ENCODE data around the gene IFNB1. TPM values are rescaled to one million over a fixed set of nuclear protein-coding genes. Genes with fewer than 3 reads are reported as not detected.

IFNB1 gene
- total RNA-seq, 1 experiment from 2014 or later = not detected

DNA sequence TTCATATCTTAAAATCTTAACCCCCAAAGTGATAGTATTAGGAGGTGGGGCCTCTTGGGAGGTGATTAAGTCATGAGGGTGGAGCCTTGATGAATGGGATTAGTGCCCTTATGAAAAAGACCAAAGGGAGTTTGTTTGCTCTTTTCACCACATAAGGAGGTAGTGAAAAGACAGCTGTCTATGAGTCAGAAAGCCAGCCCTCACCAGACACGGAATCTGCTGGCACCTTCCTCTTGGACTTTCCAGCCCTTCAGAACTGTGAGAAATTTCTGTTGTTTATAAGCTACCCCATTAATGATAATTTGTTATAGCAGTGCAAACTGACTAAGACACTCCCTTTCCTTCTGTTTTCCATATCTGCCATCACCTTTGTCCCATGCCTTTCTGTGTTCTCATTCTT lies 20.8 kb downstream of the IFNB1 start:
- POLR2A ChIA-PET = no interaction called here
- H3K4me1 Mint-ChIP-seq (ENCODE audit: low read depth, unreplicated experiment) = no peaks in the 10 kb centered on the region
- no peak overlapping the region for H3K4me3 Mint-ChIP-seq (ENCODE audit: unreplicated experiment)
- CTCF ChIA-PET = no interaction called here
- Histone ChIP-seq H3K4me3 (ENCODE audit: low read depth, low read length) (no peak overlapping the region), H3K9me3 (no peaks in the 10 kb centered on the region), H3K4me1 (no peaks in the 10 kb centered on the region), H3K27me3 (replicated peaks; ENCODE audit: control insufficient read depth, insufficient read depth, low read length) (no peaks in the 10 kb centered on the region), H3K36me3 (ENCODE audit: control insufficient read depth, insufficient read depth, low read length) (no peaks in the 10 kb centered on the region)
- intact Hi-C loops (cut with micrococcal nuclease; ENCODE audit: unreplicated experiment) = no loop called here
- DNase-seq = no peak
- no TSS peak for BruUV-seq (replicated peaks)
- no peaks in the 10 kb centered on the region for H3K9me3 Mint-ChIP-seq (ENCODE audit: unreplicated experiment)
- no peak overlapping the region for H3K27ac Mint-ChIP-seq (ENCODE audit: unreplicated experiment)
- no peaks in the 10 kb centered on the region for H3K36me3 Mint-ChIP-seq (ENCODE audit: insufficient read depth, unreplicated experiment)
- TF ChIP-seq, protein P1, sequence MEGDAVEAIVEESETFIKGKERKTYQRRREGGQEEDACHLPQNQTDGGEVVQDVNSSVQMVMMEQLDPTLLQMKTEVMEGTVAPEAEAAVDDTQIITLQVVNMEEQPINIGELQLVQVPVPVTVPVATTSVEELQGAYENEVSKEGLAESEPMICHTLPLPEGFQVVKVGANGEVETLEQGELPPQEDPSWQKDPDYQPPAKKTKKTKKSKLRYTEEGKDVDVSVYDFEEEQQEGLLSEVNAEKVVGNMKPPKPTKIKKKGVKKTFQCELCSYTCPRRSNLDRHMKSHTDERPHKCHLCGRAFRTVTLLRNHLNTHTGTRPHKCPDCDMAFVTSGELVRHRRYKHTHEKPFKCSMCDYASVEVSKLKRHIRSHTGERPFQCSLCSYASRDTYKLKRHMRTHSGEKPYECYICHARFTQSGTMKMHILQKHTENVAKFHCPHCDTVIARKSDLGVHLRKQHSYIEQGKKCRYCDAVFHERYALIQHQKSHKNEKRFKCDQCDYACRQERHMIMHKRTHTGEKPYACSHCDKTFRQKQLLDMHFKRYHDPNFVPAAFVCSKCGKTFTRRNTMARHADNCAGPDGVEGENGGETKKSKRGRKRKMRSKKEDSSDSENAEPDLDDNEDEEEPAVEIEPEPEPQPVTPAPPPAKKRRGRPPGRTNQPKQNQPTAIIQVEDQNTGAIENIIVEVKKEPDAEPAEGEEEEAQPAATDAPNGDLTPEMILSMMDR (IDR thresholded peaks at IDR 0.05; ENCODE audit: insufficient read depth in 1 of 2, low read depth in 1 of 2, low read length in 1 of 2, severe bottlenecking in 1 of 2, unreplicated experiment in 1 of 2) = no peak
- H3K27me3 Mint-ChIP-seq (ENCODE audit: insufficient read depth, unreplicated experiment) = no peaks in the 10 kb centered on the region

GRCh38 chr9:21053851-21054250 lies 23.9 kb downstream of the IFNB1 start:
- no peak overlapping the region for H3K4me3 ChIP-seq (ENCODE audit: low read depth, low read length)
- ChIA-PET CTCF (no interaction called here), POLR2A (no interaction called here)
- TF ChIP-seq, protein P1 (IDR thresholded peaks at IDR 0.05; ENCODE audit: insufficient read depth in 1 of 2, low read depth in 1 of 2, low read length in 1 of 2, severe bottlenecking in 1 of 2, unreplicated experiment in 1 of 2) = no peak
- H3K4me1 Mint-ChIP-seq (ENCODE audit: low read depth, unreplicated experiment) = no peaks in the 10 kb centered on the region
- H3K27me3 Mint-ChIP-seq (ENCODE audit: insufficient read depth, unreplicated experiment) = no peaks in the 10 kb centered on the region
- no peak overlapping the region for H3K27ac Mint-ChIP-seq (ENCODE audit: unreplicated experiment)
- no peaks in the 10 kb centered on the region for H3K9me3 Mint-ChIP-seq (ENCODE audit: unreplicated experiment)
- no peaks in the 10 kb centered on the region for H3K9me3 ChIP-seq
- no TSS peak for BruUV-seq (replicated peaks)
- no peak overlapping the region for H3K4me3 Mint-ChIP-seq (ENCODE audit: unreplicated experiment)
- H3K27me3 ChIP-seq (replicated peaks; ENCODE audit: control insufficient read depth, insufficient read depth, low read length) = no peaks in the 10 kb centered on the region
- no peaks in the 10 kb centered on the region for H3K4me1 ChIP-seq
- no peak for DNase-seq
- intact Hi-C loops (cut with micrococcal nuclease; ENCODE audit: unreplicated experiment) = loop anchor here (2.0 kb wide), 1 partner anchor 33 kb away; no protein-coding TSS in a partner anchor
- no peaks in the 10 kb centered on the region for H3K36me3 ChIP-seq (ENCODE audit: control insufficient read depth, insufficient read depth, low read length)
- no peaks in the 10 kb centered on the region for H3K36me3 Mint-ChIP-seq (ENCODE audit: insufficient read depth, unreplicated experiment)

DNA sequence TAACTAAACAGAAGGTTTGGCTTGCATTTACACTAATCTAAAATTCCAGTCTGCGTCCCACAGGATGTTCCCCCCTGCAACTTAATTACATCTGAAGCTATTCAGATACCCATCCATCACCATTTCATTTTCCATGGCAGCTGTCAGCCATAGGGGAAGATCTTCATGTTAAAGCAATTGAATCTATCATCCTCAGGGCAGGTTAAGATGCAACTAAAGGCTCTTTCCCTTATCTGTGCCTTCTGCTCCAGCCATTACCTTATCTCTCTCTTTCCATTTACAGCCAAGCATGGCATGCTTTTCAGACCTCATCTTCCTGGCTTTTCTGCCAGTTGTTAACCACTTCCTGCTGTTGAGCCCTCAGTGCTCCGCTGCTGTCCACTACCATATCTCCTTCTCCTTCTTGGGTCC lies 30.5 kb downstream of the IFNB1 start:
- no peaks in the 10 kb centered on the region for H3K27me3 Mint-ChIP-seq (ENCODE audit: insufficient read depth, unreplicated experiment)
- Histone ChIP-seq H3K4me1 (no peaks in the 10 kb centered on the region), H3K36me3 (ENCODE audit: control insufficient read depth, insufficient read depth, low read length) (no peaks in the 10 kb centered on the region), H3K9me3 (no peaks in the 10 kb centered on the region), H3K27me3 (replicated peaks; ENCODE audit: control insufficient read depth, insufficient read depth, low read length) (no peaks in the 10 kb centered on the region), H3K4me3 (ENCODE audit: low read depth, low read length) (no peak overlapping the region)
- intact Hi-C loops (cut with micrococcal nuclease; ENCODE audit: unreplicated experiment) = no loop called here
- no peak for DNase-seq
- POLR2A ChIA-PET = no interaction called here
- no TSS peak for BruUV-seq (replicated peaks)
- CTCF ChIA-PET = no interaction called here
- TF ChIP-seq, protein P1 (IDR thresholded peaks at IDR 0.05; ENCODE audit: insufficient read depth in 1 of 2, low read depth in 1 of 2, low read length in 1 of 2, severe bottlenecking in 1 of 2, unreplicated experiment in 1 of 2) = no peak
- no peak overlapping the region for H3K27ac Mint-ChIP-seq (ENCODE audit: unreplicated experiment)
- no peaks in the 10 kb centered on the region for H3K9me3 Mint-ChIP-seq (ENCODE audit: unreplicated experiment)
- no peak overlapping the region for H3K4me3 Mint-ChIP-seq (ENCODE audit: unreplicated experiment)
- no peaks in the 10 kb centered on the region for H3K4me1 Mint-ChIP-seq (ENCODE audit: low read depth, unreplicated experiment)
- H3K36me3 Mint-ChIP-seq (ENCODE audit: insufficient read depth, unreplicated experiment) = no peaks in the 10 kb centered on the region
